Mesothelial cell of epicardium (in vitro differentiated cells): ENCODE measurements around the gene ADAM12. TPM values are rescaled to one million over a fixed set of nuclear protein-coding genes. Genes with fewer than 3 reads are reported as not detected.
A peak's percentile ranks its signal among the peaks of the same experiment; 100 is the strongest.

Experiments used
- DNase-seq, 2 experiments: peaks; one replicate each; pipeline ENCODE4 v3.0.0; 2021; ENCODE audit warnings: low spot score in 2 of 2; ENCODE audit not compliant: unreplicated experiment in 2 of 2
- H3K27ac Mint-ChIP-seq: 2 replicates; pipeline ENCODE4 v1.8.0; 2021; ENCODE audit warnings: mixed read lengths
- H3K27me3 Mint-ChIP-seq: 2 replicates; pipeline ENCODE4 v1.8.0; 2021; ENCODE audit warnings: low read depth, mixed read lengths
- H3K36me3 Mint-ChIP-seq: 2 replicates; pipeline ENCODE4 v1.8.0; 2021; ENCODE audit warnings: mixed read lengths
- H3K4me1 Mint-ChIP-seq: 2 replicates; pipeline ENCODE4 v1.8.0; 2021; ENCODE audit warnings: mixed read lengths
- H3K4me3 Mint-ChIP-seq: 2 replicates; pipeline ENCODE4 v1.8.0; 2021; ENCODE audit warnings: mild to moderate bottlenecking, moderate library complexity, mixed read lengths
- H3K9me3 Mint-ChIP-seq: 2 replicates; pipeline ENCODE4 v1.8.0; 2021; ENCODE audit warnings: mixed read lengths
- CTCF ChIP-seq: fragments of 200-600 bp; sonication (generic); IDR thresholded peaks from one replicate; pipeline ENCODE4 v1.5.0; 2021; ENCODE audit warnings: antibody characterized with exemption; ENCODE audit not compliant: unreplicated experiment
- total RNA-seq: library from RNA; stranded (reverse); gene quantifications from 3 replicates; pipeline ENCODE4 v1.2.1, GENCODE V29; 2021

ADAM12 gene
- total RNA-seq, 1 donor from 2014 or later, result 13.3 TPM

DNA sequence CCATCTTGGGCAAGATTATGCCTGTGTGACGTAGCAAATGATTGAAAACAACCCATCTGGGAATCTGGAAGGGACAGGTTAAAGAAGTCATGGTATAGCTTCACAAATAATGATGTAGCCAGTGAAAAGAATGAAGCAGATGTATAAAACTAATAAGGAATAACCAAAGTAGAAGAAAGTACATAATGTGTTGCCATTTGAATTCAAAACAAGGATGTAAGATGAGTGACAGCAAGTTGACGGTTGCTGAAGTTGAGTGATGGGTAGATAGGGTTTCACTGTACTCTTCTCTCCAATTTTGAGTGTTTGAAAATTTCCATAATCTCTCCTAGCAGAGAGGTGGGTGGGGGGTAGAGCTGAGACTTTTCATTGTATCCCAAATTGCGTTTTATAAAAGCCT, 358.3 kb downstream of the ADAM12 start:
- Mint-ChIP-seq H3K27ac (no peak overlapping the region), H3K4me3 (no peak overlapping the region), H3K4me1 (no peaks in the 10 kb centered on the region), H3K27me3 (no peaks in the 10 kb centered on the region), H3K9me3 (peaks cover 61% of the 10 kb centered on the region), H3K36me3 (peaks cover 18% of the 10 kb centered on the region)
- DNase-seq, result no peak
- TF ChIP-seq CTCF, result no peak

DNA sequence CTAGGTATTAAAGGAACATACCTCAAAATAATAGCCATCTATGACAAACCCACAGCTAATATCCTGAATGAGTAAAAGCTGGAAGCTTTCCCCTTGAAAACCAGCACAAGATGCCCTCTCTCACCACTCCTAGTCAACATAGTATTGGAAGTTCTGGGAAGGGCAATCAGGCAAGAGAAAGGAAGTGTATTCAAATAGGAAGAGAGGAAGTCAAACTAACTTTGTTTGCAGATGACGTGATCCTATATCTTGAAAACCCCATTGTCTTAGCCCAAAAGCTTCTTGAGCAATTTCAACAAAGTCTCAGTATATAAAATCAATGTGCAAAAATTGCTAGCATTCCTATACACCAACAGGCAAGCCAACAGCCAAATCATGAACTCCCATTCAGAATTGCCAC, 360.6 kb downstream of the ADAM12 start:
- Mint-ChIP-seq H3K27ac (no peak overlapping the region), H3K4me3 (no peak overlapping the region)

GRCh38 chr10:126022841-126023240, 365.4 kb downstream of the ADAM12 start:
- Mint-ChIP-seq H3K4me1 (peaks cover 5% of the 10 kb centered on the region), H3K27ac (no peak overlapping the region), H3K4me3 (no peak overlapping the region), H3K9me3 (peaks cover 43% of the 10 kb centered on the region), H3K27me3 (no peaks in the 10 kb centered on the region), H3K36me3 (peaks cover 12% of the 10 kb centered on the region)
- TF ChIP-seq CTCF, result no peak
- DNase-seq, result no peak

More for the DNA sequence above, 360.6 kb downstream of the ADAM12 start:
- Mint-ChIP-seq H3K9me3 (peaks cover 60% of the 10 kb centered on the region), H3K36me3 (peaks cover 11% of the 10 kb centered on the region), H3K4me1 (no peaks in the 10 kb centered on the region), H3K27me3 (no peaks in the 10 kb centered on the region)
- no peak for TF ChIP-seq CTCF
- DNase-seq, result no peak

DNA sequence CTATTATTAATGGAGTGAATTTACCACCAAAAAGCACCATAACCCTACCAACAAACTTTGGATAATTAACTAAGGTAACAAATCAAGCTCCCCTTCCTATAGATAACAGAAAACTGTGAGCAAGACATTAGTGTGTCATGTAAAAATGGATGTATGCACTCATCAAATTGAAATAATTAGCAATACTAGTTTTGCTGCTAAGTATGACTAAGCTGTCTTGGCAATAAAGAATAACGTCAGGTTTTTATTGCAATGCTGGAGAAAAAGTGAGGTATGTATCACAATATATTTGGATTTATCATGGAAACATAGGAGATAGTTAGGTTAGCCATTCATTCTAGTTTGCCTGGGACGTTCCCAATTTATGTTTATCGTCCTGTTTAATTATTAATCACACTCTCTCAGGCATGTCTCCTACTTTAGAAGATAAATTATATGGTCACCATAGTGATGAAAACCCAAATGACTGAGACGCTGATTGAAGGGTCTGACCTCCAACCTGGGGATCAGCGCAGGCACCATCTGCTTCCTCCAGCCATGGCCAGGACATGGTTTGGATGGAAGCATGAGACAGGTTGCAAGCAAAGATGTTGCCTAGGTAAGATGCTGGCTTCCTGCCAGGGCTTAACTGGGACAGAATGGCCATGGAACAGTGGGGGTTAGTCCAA, 366.3 kb downstream of the ADAM12 start:
- no peak for TF ChIP-seq CTCF
- H3K4me1 Mint-ChIP-seq, result peaks cover 14% of the 10 kb centered on the region

GRCh38 chr10:126017961-126018560, 370.2 kb downstream of the ADAM12 start:
- peaks cover 17% of the 10 kb centered on the region for H3K4me1 Mint-ChIP-seq
- H3K36me3 Mint-ChIP-seq, result peaks cover 5% of the 10 kb centered on the region
- peak overlapping the region; percentile 54 for H3K27ac Mint-ChIP-seq
- no peaks in the 10 kb centered on the region for H3K27me3 Mint-ChIP-seq
- no peak for TF ChIP-seq CTCF
- no peak for DNase-seq
- peaks cover 6% of the 10 kb centered on the region for H3K9me3 Mint-ChIP-seq
- H3K4me3 Mint-ChIP-seq, result no peak overlapping the region

More for the DNA sequence above, 366.3 kb downstream of the ADAM12 start:
- no peak overlapping the region for H3K4me3 Mint-ChIP-seq
- peaks cover 8% of the 10 kb centered on the region for H3K36me3 Mint-ChIP-seq
- peaks cover 36% of the 10 kb centered on the region for H3K9me3 Mint-ChIP-seq
- DNase-seq, result no peak
- H3K27me3 Mint-ChIP-seq, result no peaks in the 10 kb centered on the region
- H3K27ac Mint-ChIP-seq, result no peak overlapping the region
